SK-N-MC (cell line): ENCODE measurements around the gene TCIRG1.

ENCODE experiments used
- EZH2 ChIP-seq: fragments of 200-600 bp; sonication (generic); IDR thresholded peaks from one replicate; pipeline ENCODE4 v1.6.1; 2017; ENCODE audit warnings: antibody characterized with exemption
- POLR2AphosphoS5 ChIP-seq: IDR thresholded peaks from 2 replicates; pipeline ENCODE4 v1.6.1; 2012; ENCODE audit warnings: mild to moderate bottlenecking, low read depth, low read length, borderline replicate concordance

DNA sequence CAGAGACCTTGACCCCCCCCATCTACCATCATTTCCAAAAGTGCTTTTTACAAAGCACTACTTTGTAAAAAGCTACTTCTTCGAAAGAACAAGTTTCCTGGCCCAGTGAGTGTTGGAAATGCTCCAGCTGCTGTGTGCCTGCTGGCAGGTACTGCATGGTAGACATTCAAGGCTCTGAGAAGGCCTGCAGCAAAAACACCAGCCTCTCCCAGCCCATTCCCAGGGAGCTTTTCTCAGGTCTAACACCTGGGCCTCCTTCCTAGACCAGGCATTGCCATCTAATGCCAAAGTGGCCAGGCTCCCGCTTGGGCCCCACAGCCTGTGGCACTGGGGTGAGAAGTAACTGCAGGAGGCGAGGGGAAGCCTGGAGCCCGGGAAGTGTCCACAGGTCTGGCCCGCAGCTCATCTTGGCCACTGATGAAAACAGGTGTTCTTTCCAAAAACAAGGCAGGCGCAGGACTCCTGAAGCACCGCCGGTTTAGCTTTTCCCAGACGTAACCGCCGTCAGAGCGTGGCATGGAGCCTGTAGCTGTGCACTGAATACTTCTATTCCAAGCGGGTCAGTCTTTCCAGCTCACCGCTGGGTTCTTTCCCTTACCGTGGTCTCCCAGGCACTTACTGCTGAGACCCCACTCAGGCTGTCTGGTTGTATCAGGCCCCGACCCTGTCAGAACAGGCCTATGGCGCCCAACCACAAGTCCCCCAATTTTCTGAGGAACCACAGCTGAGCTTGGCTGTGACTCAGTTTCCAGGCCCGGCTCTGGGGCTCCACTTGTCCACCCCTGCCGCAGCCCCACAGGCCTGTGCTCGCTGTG is 1.2 kb upstream of the TCIRG1 start:
- TF ChIP-seq POLR2AphosphoS5 (no peak), EZH2 (no peak)
